GM12891 (cell line): Measurements from ENCODE around the gene NMD3.

Experiments used
- DNase-seq: peaks from one replicate; pipeline ENCODE4 v3.0.0; 2011; ENCODE audit warnings: low spot score; ENCODE audit not compliant: insufficient read length
- FAIRE-seq: peaks from 2 replicates; lab custom pipeline; 2011; peaks lifted over from hg19 to GRCh38; lab: Jason Lieb, UNC
- PAX5 ChIP-seq: IDR thresholded peaks from 2 replicates; pipeline ENCODE4 v1.6.1; 2011; ENCODE audit warnings: low read length, moderate library complexity, mild to moderate bottlenecking; ENCODE audit not compliant: insufficient read depth, severe bottlenecking
- POLR2A ChIP-seq: IDR thresholded peaks from 2 replicates; pipeline ENCODE4 v1.6.1; 2011; ENCODE audit warnings: low read depth, low read length, control low read depth
- POLR2AphosphoS5 ChIP-seq: IDR thresholded peaks from 2 replicates; pipeline ENCODE4 v1.6.1; 2011; ENCODE audit warnings: low read depth, low read length, control low read depth
- POU2F2 ChIP-seq: IDR thresholded peaks from 2 replicates; pipeline ENCODE4 v1.6.1; 2011; ENCODE audit warnings: low read depth, mild to moderate bottlenecking, control low read depth, low read length, moderate library complexity
- SPI1 ChIP-seq: IDR thresholded peaks from 2 replicates; pipeline ENCODE4 v1.6.1; 2011; ENCODE audit warnings: low read depth, low read length, control low read depth
- TAF1 ChIP-seq: IDR thresholded peaks from 2 replicates; pipeline ENCODE4 v1.6.1; 2011; ENCODE audit warnings: low read depth, low read length, control low read depth

NMD3 gene

GRCh38 chr3:161254861-161255260, 33.8 kb downstream of the NMD3 start:
- FAIRE-seq (no peak), DNase-seq (no peak)
- TF ChIP-seq POU2F2 (no peak), SPI1 (no peak), PAX5 (no peak), POLR2A (no peak), TAF1 (no peak), POLR2AphosphoS5 (no peak)

- DNase-seq (no peak), FAIRE-seq (no peak)
- TF ChIP-seq SPI1 = no peak
- TF ChIP-seq TAF1 = no peak
- no peak for TF ChIP-seq POLR2AphosphoS5
- no peak for TF ChIP-seq PAX5
- TF ChIP-seq POLR2A = no peak
- no peak for TF ChIP-seq POU2F2
Measured at GRCh38 chr3:161263057-161263456, 41.9 kb downstream of the NMD3 start.

- TF ChIP-seq POLR2AphosphoS5 (no peak), PAX5 (no peak), POU2F2 (no peak), SPI1 (no peak), POLR2A (no peak), TAF1 (no peak)
- DNase-seq = no peak
- FAIRE-seq = no peak
Measured at GRCh38 chr3:161264852-161265251, 43.7 kb downstream of the NMD3 start.

- DNase-seq = no peak
Measured at GRCh38 chr3:161265916-161266571, 44.9 kb downstream of the NMD3 start.

GRCh38 chr3:161266731-161267150, 45.6 kb downstream of the NMD3 start:
- FAIRE-seq (no peak), DNase-seq (no peak)
- TF ChIP-seq SPI1 (no peak), POU2F2 (no peak), POLR2A (no peak), POLR2AphosphoS5 (no peak), TAF1 (no peak), PAX5 (no peak)

More at GRCh38 chr3:161265916-161266571, 44.9 kb downstream of the NMD3 start:
- FAIRE-seq = no peak
- TF ChIP-seq PAX5 = no peak
- TF ChIP-seq POLR2AphosphoS5 = no peak

GRCh38 chr3:161267646-161268045, 46.5 kb downstream of the NMD3 start:
- no peak for DNase-seq
- no peak for FAIRE-seq
- TF ChIP-seq POLR2AphosphoS5 (no peak), PAX5 (no peak), POU2F2 (no peak)

GRCh38 chr3:161268601-161269000, 47.5 kb downstream of the NMD3 start:
- TF ChIP-seq POLR2A (no peak), POU2F2 (no peak), PAX5 (no peak), SPI1 (no peak), POLR2AphosphoS5 (no peak), TAF1 (no peak)
- FAIRE-seq (no peak), DNase-seq (no peak)

GRCh38 chr3:161270991-161271390, 49.9 kb downstream of the NMD3 start:
- no peak for DNase-seq
- FAIRE-seq = no peak

GRCh38 chr3:161271646-161272045, 50.5 kb downstream of the NMD3 start:
- FAIRE-seq = no peak
- DNase-seq = no peak
- TF ChIP-seq POLR2A = no peak
- TF ChIP-seq POLR2AphosphoS5 = no peak
- TF ChIP-seq TAF1 = no peak
- no peak for TF ChIP-seq SPI1
- TF ChIP-seq PAX5 = no peak
- TF ChIP-seq POU2F2 = no peak

More at GRCh38 chr3:161270991-161271390, 49.9 kb downstream of the NMD3 start:
- TF ChIP-seq POLR2A (no peak), POU2F2 (no peak), PAX5 (no peak), TAF1 (no peak), POLR2AphosphoS5 (no peak), SPI1 (no peak)

GRCh38 chr3:161272524-161272923, 51.4 kb downstream of the NMD3 start:
- no peak for TF ChIP-seq POLR2A
- TF ChIP-seq POLR2AphosphoS5 = no peak
- TF ChIP-seq SPI1 = no peak
- no peak for TF ChIP-seq TAF1
- TF ChIP-seq PAX5 = no peak
- no peak for TF ChIP-seq POU2F2
- FAIRE-seq (no peak), DNase-seq (no peak)
